CD14-positive monocyte (primary cell): ENCODE data around the gene KLF15. TPM values are rescaled to one million over a fixed set of nuclear protein-coding genes. Genes with fewer than 3 reads are reported as not detected.

Experiments used
- DNase-seq, 3 donors: peaks; one replicate each; pipeline ENCODE4 v3.0.0-alpha.2; 2011 to 2022
- H2AFZ ChIP-seq: 2 replicates; pipeline ENCODE4 v1.6.0; 2012; ENCODE audit warnings: mild to moderate bottlenecking, low read depth, low read length, inconsistent platforms; ENCODE audit not compliant: insufficient read depth, poor library complexity, severe bottlenecking
- H3K27ac ChIP-seq, 2 donors: 1 replicate in 1 of 2; 2 replicates in 1 of 2; pipeline ENCODE4 v1.5.1; 2012 to 2013; ENCODE audit warnings: low read length in 2 of 2, control low read depth in 1 of 2, inconsistent platforms in 1 of 2, low read depth in 1 of 2, mild to moderate bottlenecking in 1 of 2
- H3K27me3 ChIP-seq, 2 donors: one replicate each; pipeline versions ENCODE4 v1.6.0 to v1.6.1; 2011 to 2013; ENCODE audit warnings: low read length in 2 of 2; ENCODE audit not compliant: control insufficient read depth in 2 of 2, insufficient read depth in 2 of 2
- H3K36me3 ChIP-seq, 2 donors: replicated peaks in 1 of 2; 1 replicate in 1 of 2; 2 replicates in 1 of 2; pipeline versions ENCODE4 v1.5.1 to v1.6.1; 2012 to 2013; ENCODE audit warnings: low read length in 2 of 2, control low read depth in 1 of 2, inconsistent platforms in 1 of 2, mild to moderate bottlenecking in 1 of 2; ENCODE audit not compliant: insufficient read depth in 2 of 2, control insufficient read depth in 1 of 2
- H3K4me1 ChIP-seq, 2 donors: 1 replicate in 1 of 2; 2 replicates in 1 of 2; pipeline versions ENCODE4 v1.5.1 to v1.6.1; 2012 to 2013; ENCODE audit warnings: low read length in 2 of 2, control low read depth in 1 of 2, inconsistent platforms in 1 of 2, mild to moderate bottlenecking in 1 of 2, moderate library complexity in 1 of 2; ENCODE audit not compliant: insufficient read depth in 2 of 2, control insufficient read depth in 1 of 2
- H3K4me2 ChIP-seq: replicated peaks from 2 replicates; pipeline ENCODE3; 2012; ENCODE audit warnings: low read length, moderate library complexity, mild to moderate bottlenecking; ENCODE audit not compliant: poor library complexity, severe bottlenecking; ENCODE audit errors: extremely low read depth
- H3K4me3 ChIP-seq, 3 experiments: fragments of 200-600 bp in 1 of 3; sonication (generic) in 1 of 3; replicated peaks in 1 of 3; 1 replicate in 2 of 3; 2 replicates in 1 of 3; pipeline ENCODE4 v1.5.1; 2011 to 2013; ENCODE audit warnings: low read length in 3 of 3, mild to moderate bottlenecking in 3 of 3, control low read depth in 2 of 3, low read depth in 2 of 3, inconsistent platforms in 1 of 3, moderate library complexity in 1 of 3
- H3K79me2 ChIP-seq: 2 replicates; pipeline ENCODE4 v1.6.0; 2012; ENCODE audit warnings: mild to moderate bottlenecking, control low read depth, inconsistent platforms, low read length, moderate library complexity; ENCODE audit not compliant: insufficient read depth
- H3K9ac ChIP-seq: 2 replicates; pipeline ENCODE4 v1.6.0; 2017; ENCODE audit warnings: low read length, mild to moderate bottlenecking; ENCODE audit not compliant: insufficient read depth, poor library complexity, severe bottlenecking
- H3K9me3 ChIP-seq, 2 donors: replicated peaks in 1 of 2; 1 replicate in 1 of 2; 2 replicates in 1 of 2; pipeline versions ENCODE4 v1.5.1 to v1.6.1; 2012 to 2013; ENCODE audit warnings: low read length in 2 of 2, control low read depth in 1 of 2; ENCODE audit not compliant: control insufficient read depth in 1 of 2, insufficient read depth in 1 of 2
- H4K20me1 ChIP-seq: 2 replicates; pipeline ENCODE4 v1.6.0; 2012; ENCODE audit warnings: mild to moderate bottlenecking, low read length, control low read depth, moderate library complexity; ENCODE audit not compliant: insufficient read depth
- H3K27ac Mint-ChIP-seq, 7 donors: one replicate each; pipeline ENCODE4 v1.8.0; 2020; ENCODE audit warnings: mild to moderate bottlenecking in 7 of 7, mixed read lengths in 7 of 7, moderate library complexity in 6 of 7, inconsistent platforms in 2 of 7
- H3K27me3 Mint-ChIP-seq, 3 donors: one replicate each; pipeline ENCODE4 v1.8.0; 2021 to 2022; ENCODE audit warnings: low read depth in 3 of 3, mild to moderate bottlenecking in 3 of 3, mixed read lengths in 3 of 3, moderate library complexity in 3 of 3, inconsistent platforms in 1 of 3
- H3K36me3 Mint-ChIP-seq, 2 donors: one replicate each; pipeline ENCODE4 v1.8.0; 2020; ENCODE audit warnings: mixed read lengths in 2 of 2, inconsistent platforms in 1 of 2, mild to moderate bottlenecking in 1 of 2
- H3K4me1 Mint-ChIP-seq: one replicate; pipeline ENCODE4 v1.8.0; 2020; ENCODE audit warnings: mild to moderate bottlenecking, mixed read lengths
- H3K4me3 Mint-ChIP-seq, 2 donors: one replicate each; pipeline ENCODE4 v1.8.0; 2020; ENCODE audit warnings: mild to moderate bottlenecking in 2 of 2, mixed read lengths in 2 of 2, moderate library complexity in 1 of 2
- H3K9me3 Mint-ChIP-seq, 7 donors: one replicate each; pipeline ENCODE4 v1.8.0; 2020 to 2022; ENCODE audit warnings: mixed read lengths in 7 of 7, mild to moderate bottlenecking in 6 of 7, moderate library complexity in 6 of 7, inconsistent platforms in 2 of 7
- whole genome bisulfite sequencing: methylation state at CpG from one replicate; pipeline ENCODE4 v1.1.5; 2013; ENCODE audit warnings: missing lambda C conversion rate; ENCODE audit not compliant: insufficient coverage; 5-methylcytosine and 5-hydroxymethylcytosine counted together
- intact Hi-C, 2 donors: fragments of 100-400 bp; cut with micrococcal nuclease; formaldehyde crosslinking; loops; one replicate each; pipeline versions ENCODE4 v1.15.0 to v1.15.1; 2023
- polyA plus RNA-seq, 3 donors: library from polyadenylated mRNA; depleted of rRNA in 1 of 3; unstranded in 2 of 3; stranded (reverse) in 1 of 3; fragments of 300-500 nt in 2 of 3; fragments of >200 nt in 1 of 3; fragmentation: Illumina TruSeq in 2 of 3; gene quantifications; 1 replicate in 2 of 3; 2 replicates in 1 of 3; pipeline ENCODE4 v1.2.3, GENCODE V29; 2012 to 2021
- TF ChIP-seq, protein P1 (sequence below): fragments of 200-600 bp; IDR thresholded peaks from one replicate; pipeline ENCODE4 v1.8.0; 2022; ENCODE audit warnings: antibody characterized with exemption, mild to moderate bottlenecking

The KLF15 gene
- polyA plus RNA-seq, 3 donors, result not detected

- H3K79me2 ChIP-seq, result no peaks in the 10 kb centered on the region
- peaks cover 0 to 2% (median 0%) of the 10 kb centered on the region in 7 donors for H3K9me3 Mint-ChIP-seq
- TF ChIP-seq, protein P1, sequence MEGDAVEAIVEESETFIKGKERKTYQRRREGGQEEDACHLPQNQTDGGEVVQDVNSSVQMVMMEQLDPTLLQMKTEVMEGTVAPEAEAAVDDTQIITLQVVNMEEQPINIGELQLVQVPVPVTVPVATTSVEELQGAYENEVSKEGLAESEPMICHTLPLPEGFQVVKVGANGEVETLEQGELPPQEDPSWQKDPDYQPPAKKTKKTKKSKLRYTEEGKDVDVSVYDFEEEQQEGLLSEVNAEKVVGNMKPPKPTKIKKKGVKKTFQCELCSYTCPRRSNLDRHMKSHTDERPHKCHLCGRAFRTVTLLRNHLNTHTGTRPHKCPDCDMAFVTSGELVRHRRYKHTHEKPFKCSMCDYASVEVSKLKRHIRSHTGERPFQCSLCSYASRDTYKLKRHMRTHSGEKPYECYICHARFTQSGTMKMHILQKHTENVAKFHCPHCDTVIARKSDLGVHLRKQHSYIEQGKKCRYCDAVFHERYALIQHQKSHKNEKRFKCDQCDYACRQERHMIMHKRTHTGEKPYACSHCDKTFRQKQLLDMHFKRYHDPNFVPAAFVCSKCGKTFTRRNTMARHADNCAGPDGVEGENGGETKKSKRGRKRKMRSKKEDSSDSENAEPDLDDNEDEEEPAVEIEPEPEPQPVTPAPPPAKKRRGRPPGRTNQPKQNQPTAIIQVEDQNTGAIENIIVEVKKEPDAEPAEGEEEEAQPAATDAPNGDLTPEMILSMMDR, result no peak
- no peak overlapping the region for H3K4me3 Mint-ChIP-seq
- 85% methylated on average over 4 of the region's 4 CpGs for WGBS
- H3K27ac ChIP-seq, result no peak overlapping the region
- H3K4me1 ChIP-seq, result no peaks in the 10 kb centered on the region
- DNase-seq, result no peak
- H3K4me1 Mint-ChIP-seq, result no peaks in the 10 kb centered on the region
- H3K27me3 ChIP-seq, result no peaks in the 10 kb centered on the region
- H3K36me3 Mint-ChIP-seq, result no peaks in the 10 kb centered on the region
- no peak overlapping the region for H2AFZ ChIP-seq
- no peak overlapping the region for H3K4me2 ChIP-seq
- H3K27ac Mint-ChIP-seq, result no peak overlapping the region
- H4K20me1 ChIP-seq, result no peaks in the 10 kb centered on the region
- H3K27me3 Mint-ChIP-seq, result peaks cover 2 to 13% (median 2%) of the 10 kb centered on the region in 3 donors
- H3K9me3 ChIP-seq, result no peaks in the 10 kb centered on the region
- H3K9ac ChIP-seq, result no peak overlapping the region
- H3K36me3 ChIP-seq, result no peaks in the 10 kb centered on the region
- intact Hi-C loops, result no loop called here
- H3K4me3 ChIP-seq, result no peak overlapping the region
These were observed 17.7 kb downstream of the KLF15 start for GRCh38 chr3:126339466-126339865.

DNA sequence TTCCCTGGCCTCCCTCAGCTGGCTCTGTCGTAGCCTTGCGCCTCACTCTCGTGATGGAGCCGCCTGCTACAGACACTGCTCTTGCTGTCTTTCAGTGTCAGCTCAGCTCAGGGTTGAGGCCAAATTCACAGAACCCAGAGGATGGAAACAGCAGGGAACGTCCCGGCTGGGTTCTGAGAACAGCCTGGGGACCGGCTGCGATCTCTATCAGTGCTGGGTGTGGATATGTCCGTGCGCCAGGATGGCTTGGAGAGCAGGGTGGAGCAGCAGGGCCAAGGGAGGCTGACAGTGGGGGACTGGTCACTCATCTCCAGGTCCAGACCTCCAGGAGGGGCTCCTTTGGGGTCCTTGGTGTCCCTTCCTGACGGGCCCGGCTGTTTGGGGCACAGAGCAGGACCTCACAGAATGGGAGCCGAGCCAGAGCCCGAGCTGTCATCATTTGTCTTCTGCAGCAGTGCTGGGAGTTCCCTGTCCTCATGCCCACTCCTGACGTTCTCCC is 18.4 kb downstream of the KLF15 start:
- Mint-ChIP-seq H3K4me3 (peak overlapping the region in 1 of 2 donors; percentile 22), H3K9me3 (peaks cover 0 to 2% (median 0%) of the 10 kb centered on the region in 7 donors), H3K27me3 (peaks cover 2 to 13% (median 2%) of the 10 kb centered on the region in 3 donors), H3K27ac (peak overlapping the region in 1 of 7 donors; percentile 8), H3K4me1 (no peaks in the 10 kb centered on the region), H3K36me3 (no peaks in the 10 kb centered on the region)
- no peaks in the 10 kb centered on the region for H3K27me3 ChIP-seq
- no peaks in the 10 kb centered on the region for H4K20me1 ChIP-seq
- no peak overlapping the region for H3K4me2 ChIP-seq
- H3K4me1 ChIP-seq, result no peaks in the 10 kb centered on the region
- no peaks in the 10 kb centered on the region for H3K36me3 ChIP-seq
- no peaks in the 10 kb centered on the region for H3K9me3 ChIP-seq
- no peak overlapping the region for H2AFZ ChIP-seq
- TF ChIP-seq, protein P1, result no peak
- no peak for DNase-seq
- H3K79me2 ChIP-seq, result no peaks in the 10 kb centered on the region
- H3K9ac ChIP-seq, result no peak overlapping the region
- intact Hi-C loops, result no loop called here
- H3K27ac ChIP-seq, result no peak overlapping the region
- WGBS, result 61% methylated on average over 15 of the region's 15 CpGs
- H3K4me3 ChIP-seq, result no peak overlapping the region
